Activated T-helper 1 cell treated with Interleukin-2 at 50 U/mL for 16 hours (primary cell): ENCODE data around the gene KIF22.

Experiments used
- DNase-seq: peaks from one replicate; pipeline ENCODE4 v3.0.0-alpha.2; 2020; ENCODE audit warnings: low read depth

Gene KIF22

GRCh38 chr16:29804020-29804419, 13.5 kb downstream of the KIF22 start:
- no peak for DNase-seq

GRCh38 chr16:29804455-29805231, 14.1 kb downstream of the KIF22 start:
- no peak for DNase-seq

GRCh38 chr16:29805232-29806098, 14.9 kb downstream of the KIF22 start:
- DNase-seq, result peak; percentile 97

- DNase-seq, result peak; percentile 75
Measured at GRCh38 chr16:29806099-29806579, 15.6 kb downstream of the KIF22 start, which contains the start of gene MAZ. Gene MAZ, plus strand, starts transcription at chr16:29806529. Its CDS starts 173 bp downstream, at chr16:29806702.

GRCh38 chr16:29806641-29807425, 16.3 kb downstream of the KIF22 start:
- DNase-seq, result no peak

GRCh38 chr16:29807426-29808218, 17.1 kb downstream of the KIF22 start:
- DNase-seq, result peak; percentile 78

- DNase-seq, result no peak
Measured at GRCh38 chr16:29808219-29808900, 17.8 kb downstream of the KIF22 start.

- DNase-seq, result no peak
Measured at GRCh38 chr16:29809031-29809747, 18.6 kb downstream of the KIF22 start.

GRCh38 chr16:29809850-29810698, 19.5 kb downstream of the KIF22 start:
- no peak for DNase-seq

GRCh38 chr16:29810699-29811169, 20.2 kb downstream of the KIF22 start:
- no peak for DNase-seq

GRCh38 chr16:29811170-29811895, 20.8 kb downstream of the KIF22 start:
- DNase-seq, result peak; percentile 53

GRCh38 chr16:29811896-29812665, 21.5 kb downstream of the KIF22 start, which contains the start of gene PRRT2:
Gene PRRT2, plus strand, starts transcription at chr16:29812193. Its CDS starts 862 bp downstream, at chr16:29813055.
- peak; percentile 39 for DNase-seq

GRCh38 chr16:29812754-29813643, 22.4 kb downstream of the KIF22 start:
- no peak for DNase-seq

- no peak for DNase-seq
Measured at GRCh38 chr16:29813644-29814562, 23.4 kb downstream of the KIF22 start.

- DNase-seq, result no peak
Measured at GRCh38 chr16:29814592-29814991, 24.0 kb downstream of the KIF22 start.
